Fibroblast of lung (primary cell): Measurements from ENCODE around the gene UFSP1.

Experiments
- EZH2 ChIP-seq: IDR thresholded peaks from 2 replicates; pipeline ENCODE4 v1.5.1; 2012; ENCODE audit warnings: low read length, control low read depth, mild to moderate bottlenecking; ENCODE audit errors: missing control alignments
- TF ChIP-seq, protein P1 (sequence below), 2 donors: IDR thresholded peaks in 1 of 2; conservative IDR thresholded peaks in 1 of 2; 1 replicate in 1 of 2; 2 replicates in 1 of 2; pipeline ENCODE4 v1.5.1; 2011 to 2012; ENCODE audit warnings: low read length in 2 of 2, control low read depth in 1 of 2, inconsistent platforms in 1 of 2, low read depth in 1 of 2, mild to moderate bottlenecking in 1 of 2

- TF ChIP-seq, protein P1, sequence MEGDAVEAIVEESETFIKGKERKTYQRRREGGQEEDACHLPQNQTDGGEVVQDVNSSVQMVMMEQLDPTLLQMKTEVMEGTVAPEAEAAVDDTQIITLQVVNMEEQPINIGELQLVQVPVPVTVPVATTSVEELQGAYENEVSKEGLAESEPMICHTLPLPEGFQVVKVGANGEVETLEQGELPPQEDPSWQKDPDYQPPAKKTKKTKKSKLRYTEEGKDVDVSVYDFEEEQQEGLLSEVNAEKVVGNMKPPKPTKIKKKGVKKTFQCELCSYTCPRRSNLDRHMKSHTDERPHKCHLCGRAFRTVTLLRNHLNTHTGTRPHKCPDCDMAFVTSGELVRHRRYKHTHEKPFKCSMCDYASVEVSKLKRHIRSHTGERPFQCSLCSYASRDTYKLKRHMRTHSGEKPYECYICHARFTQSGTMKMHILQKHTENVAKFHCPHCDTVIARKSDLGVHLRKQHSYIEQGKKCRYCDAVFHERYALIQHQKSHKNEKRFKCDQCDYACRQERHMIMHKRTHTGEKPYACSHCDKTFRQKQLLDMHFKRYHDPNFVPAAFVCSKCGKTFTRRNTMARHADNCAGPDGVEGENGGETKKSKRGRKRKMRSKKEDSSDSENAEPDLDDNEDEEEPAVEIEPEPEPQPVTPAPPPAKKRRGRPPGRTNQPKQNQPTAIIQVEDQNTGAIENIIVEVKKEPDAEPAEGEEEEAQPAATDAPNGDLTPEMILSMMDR (conservative IDR thresholded peaks at IDR 0.05 in 1 of 2, IDR thresholded peaks at IDR 0.05 in 1 of 2; ENCODE audit: low read depth in 1 of 2, low read length in 2 of 2), result no peak
- no peak for TF ChIP-seq EZH2
These were observed 8.4 kb upstream of the UFSP1 start for GRCh38 chr7:100897772-100898454.
